ENCODE results near the gene AGTPBP1.
"Not testable (repeated sequence)": the region's sequence is repeated elsewhere in the genome, so short reads cannot be mapped to it uniquely, and the experiment has no call there.

Gene AGTPBP1

GRCh38 chr9:85586684-85587083 lies 155.1 kb downstream of the AGTPBP1 start:
- no peak for DNase-seq (ENCODE audit: low spot score)
- TF ChIP-seq, protein P1, sequence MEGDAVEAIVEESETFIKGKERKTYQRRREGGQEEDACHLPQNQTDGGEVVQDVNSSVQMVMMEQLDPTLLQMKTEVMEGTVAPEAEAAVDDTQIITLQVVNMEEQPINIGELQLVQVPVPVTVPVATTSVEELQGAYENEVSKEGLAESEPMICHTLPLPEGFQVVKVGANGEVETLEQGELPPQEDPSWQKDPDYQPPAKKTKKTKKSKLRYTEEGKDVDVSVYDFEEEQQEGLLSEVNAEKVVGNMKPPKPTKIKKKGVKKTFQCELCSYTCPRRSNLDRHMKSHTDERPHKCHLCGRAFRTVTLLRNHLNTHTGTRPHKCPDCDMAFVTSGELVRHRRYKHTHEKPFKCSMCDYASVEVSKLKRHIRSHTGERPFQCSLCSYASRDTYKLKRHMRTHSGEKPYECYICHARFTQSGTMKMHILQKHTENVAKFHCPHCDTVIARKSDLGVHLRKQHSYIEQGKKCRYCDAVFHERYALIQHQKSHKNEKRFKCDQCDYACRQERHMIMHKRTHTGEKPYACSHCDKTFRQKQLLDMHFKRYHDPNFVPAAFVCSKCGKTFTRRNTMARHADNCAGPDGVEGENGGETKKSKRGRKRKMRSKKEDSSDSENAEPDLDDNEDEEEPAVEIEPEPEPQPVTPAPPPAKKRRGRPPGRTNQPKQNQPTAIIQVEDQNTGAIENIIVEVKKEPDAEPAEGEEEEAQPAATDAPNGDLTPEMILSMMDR (IDR thresholded peaks at IDR 0.05; ENCODE audit: extremely low read depth, insufficient read depth, missing control alignments) = no peak
- in situ Hi-C loops (cut with MboI; ENCODE audit: low pct_unique_long_range_greater_than_20kb, low sequenced_read_pairs, unreplicated experiment) = no loop called here

GRCh38 chr9:85577353-85577952 lies 164.3 kb downstream of the AGTPBP1 start:
- in situ Hi-C loops (cut with MboI; ENCODE audit: low pct_unique_long_range_greater_than_20kb, low sequenced_read_pairs, unreplicated experiment) = no loop called here
- no peak for DNase-seq (ENCODE audit: low spot score)
- TF ChIP-seq, protein P1 (IDR thresholded peaks at IDR 0.05; ENCODE audit: extremely low read depth, insufficient read depth, missing control alignments) = no peak

DNA sequence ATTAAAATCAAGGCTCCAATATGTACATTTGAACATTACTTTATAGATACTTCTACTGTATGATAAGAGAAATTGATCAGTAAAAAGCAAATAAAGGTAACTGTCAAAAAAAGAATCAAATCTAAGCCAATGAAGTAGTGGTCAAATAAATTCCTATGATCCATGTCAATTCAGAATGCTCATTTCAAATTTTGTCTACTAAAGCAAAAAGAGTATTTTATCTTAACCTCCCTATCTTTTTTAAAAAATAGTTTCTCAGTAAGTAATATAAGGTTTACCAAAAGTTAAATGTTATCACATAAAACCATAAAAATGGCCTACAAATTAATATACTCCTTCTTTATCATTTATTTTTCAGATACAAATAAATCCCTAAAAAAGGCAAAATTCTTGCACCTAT lies 165.9 kb downstream of the AGTPBP1 start:
- in situ Hi-C loops (cut with MboI; ENCODE audit: low pct_unique_long_range_greater_than_20kb, low sequenced_read_pairs, unreplicated experiment) = no loop called here
- TF ChIP-seq, protein P1 (IDR thresholded peaks at IDR 0.05; ENCODE audit: extremely low read depth, insufficient read depth, missing control alignments) = no peak
- no peak for DNase-seq (ENCODE audit: low spot score)

GRCh38 chr9:85573546-85573945 lies 168.2 kb downstream of the AGTPBP1 start:
- DNase-seq (ENCODE audit: low spot score); in situ Hi-C loops (cut with MboI; ENCODE audit: low pct_unique_long_range_greater_than_20kb, low sequenced_read_pairs, unreplicated experiment): not testable (repeated sequence)

GRCh38 chr9:85572917-85573316 lies 168.8 kb downstream of the AGTPBP1 start:
- DNase-seq (ENCODE audit: low spot score); in situ Hi-C loops (cut with MboI; ENCODE audit: low pct_unique_long_range_greater_than_20kb, low sequenced_read_pairs, unreplicated experiment): not testable (repeated sequence)

DNA sequence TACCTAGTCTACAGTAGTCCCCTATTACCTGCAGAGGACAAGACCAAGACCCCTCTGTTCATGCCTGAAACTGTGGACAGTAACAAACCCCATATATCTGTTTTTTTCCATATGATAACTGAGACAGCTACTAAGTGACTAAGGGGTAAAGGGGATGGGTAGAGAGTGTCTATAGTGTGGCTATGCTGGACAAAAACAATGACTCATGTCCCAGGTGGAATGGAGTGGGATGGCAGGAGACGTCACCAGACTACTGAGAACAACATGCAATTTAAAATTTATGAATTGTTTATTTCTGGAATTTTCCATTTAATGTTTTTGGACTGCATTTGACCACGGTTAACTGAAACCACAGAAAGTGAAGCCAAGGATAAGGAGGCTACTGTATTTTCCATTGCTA lies 171.8 kb downstream of the AGTPBP1 start:
- no peak for DNase-seq (ENCODE audit: low spot score)
- in situ Hi-C loops (cut with MboI; ENCODE audit: low pct_unique_long_range_greater_than_20kb, low sequenced_read_pairs, unreplicated experiment) = no loop called here

DNA sequence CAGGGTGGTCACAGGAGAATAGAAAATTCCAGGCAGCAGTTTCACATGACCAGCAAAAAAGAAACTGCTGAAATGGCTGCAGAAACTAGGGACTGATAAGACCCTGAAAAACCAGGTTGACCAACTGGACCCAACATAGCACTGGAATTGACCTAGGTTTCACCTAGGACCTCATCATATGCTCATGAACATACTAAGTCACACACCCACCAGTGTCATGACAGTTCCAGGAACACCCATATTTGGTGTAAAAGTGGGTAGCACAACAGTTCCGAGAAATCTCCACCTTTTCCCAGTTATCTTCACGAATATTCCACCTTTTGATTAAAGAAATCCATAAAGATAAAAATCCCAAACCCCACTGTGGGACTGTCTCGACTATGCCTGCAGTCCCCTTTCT lies 182.2 kb downstream of the AGTPBP1 start:
- in situ Hi-C loops (cut with MboI; ENCODE audit: low pct_unique_long_range_greater_than_20kb, low sequenced_read_pairs, unreplicated experiment) = no loop called here
- TF ChIP-seq, protein P1 (IDR thresholded peaks at IDR 0.05; ENCODE audit: extremely low read depth, insufficient read depth, missing control alignments) = no peak
- no peak for DNase-seq (ENCODE audit: low spot score)

More for the DNA sequence above, 171.8 kb downstream of the AGTPBP1 start:
- TF ChIP-seq, protein P1 (IDR thresholded peaks at IDR 0.05; ENCODE audit: extremely low read depth, insufficient read depth, missing control alignments) = no peak

GRCh38 chr9:85554349-85554748 lies 187.4 kb downstream of the AGTPBP1 start:
- in situ Hi-C loops (cut with MboI; ENCODE audit: low pct_unique_long_range_greater_than_20kb, low sequenced_read_pairs, unreplicated experiment) = no loop called here
- no peak for DNase-seq (ENCODE audit: low spot score)
- TF ChIP-seq, protein P1 (IDR thresholded peaks at IDR 0.05; ENCODE audit: extremely low read depth, insufficient read depth, missing control alignments) = no peak
